HepG2 (cell line): ENCODE data around the gene ZGRF1. TPM values are rescaled to one million over a fixed set of nuclear protein-coding genes. Genes with fewer than 3 reads are reported as not detected.

Experiments used
- ARID4A ChIP-seq: sonication (generic); formaldehyde crosslinking; IDR thresholded peaks from 2 replicates; pipeline ENCODE4 v1.5.0; 2020; ENCODE audit warnings: mild to moderate bottlenecking, missing genetic modification reagents, borderline replicate concordance
- FUBP1 ChIP-seq: sonication (generic); formaldehyde crosslinking; IDR thresholded peaks from 2 replicates; pipeline ENCODE4 v1.5.1; 2020; ENCODE audit warnings: missing genetic modification reagents, mild to moderate bottlenecking, borderline replicate concordance
- MED8 ChIP-seq: sonication (generic); formaldehyde crosslinking; IDR thresholded peaks from 2 replicates; pipeline ENCODE4 v1.8.1; 2023; ENCODE audit warnings: mild to moderate bottlenecking, missing genetic modification reagents; ENCODE audit not compliant: insufficient replicate concordance
- ZNF10 ChIP-seq: sonication (generic); formaldehyde crosslinking; IDR thresholded peaks from 2 replicates; pipeline ENCODE4 v1.4.0; 2020; ENCODE audit warnings: mild to moderate bottlenecking, low read depth, missing genetic modification reagents, borderline replicate concordance
- ZNF343 ChIP-seq: sonication (generic); formaldehyde crosslinking; IDR thresholded peaks from 2 replicates; pipeline ENCODE4 v1.4.0; 2020; ENCODE audit warnings: mild to moderate bottlenecking, missing genetic modification reagents
- ZNF674 ChIP-seq: sonication (generic); formaldehyde crosslinking; IDR thresholded peaks from 2 replicates; pipeline ENCODE4 v1.5.0; 2020; ENCODE audit warnings: low read depth, mild to moderate bottlenecking, missing genetic modification reagents
- ZNF777 ChIP-seq: sonication (generic); formaldehyde crosslinking; IDR thresholded peaks from 2 replicates; pipeline ENCODE4 v1.4.0; 2020; ENCODE audit warnings: missing genetic modification reagents
- polyA plus RNA-seq, 8 experiments: library from polyadenylated mRNA; depleted of rRNA in 3 of 8; stranded (reverse) in 7 of 8; unstranded in 1 of 8; fragments of >200 nt; fragmentation: Illumina TruSeq in 4 of 8; extraction: Trizol in 4 of 8; gene quantifications; 2 replicates each; pipeline versions ENCODE4 v1.2.1 to v1.2.3, GENCODE V29; 2011 to 2016; ENCODE audit warnings: low read depth in 4 of 8, missing spikeins in 1 of 8, mixed read lengths in 1 of 8; ENCODE audit not compliant: insufficient read depth in 1 of 8
- total RNA-seq, 5 experiments: library from RNA; depleted of rRNA; stranded (reverse); fragments of >200 nt; fragmentation: Illumina TruSeq; extraction: Trizol; gene quantifications; 2 replicates each; pipeline ENCODE4 v1.2.3, GENCODE V29; 2016; ENCODE audit warnings: low read depth in 1 of 5
- TF ChIP-seq, protein P1 (sequence below): sonication (generic); formaldehyde crosslinking; IDR thresholded peaks from 2 replicates; pipeline ENCODE4 v1.4.0; 2020; ENCODE audit warnings: missing genetic modification reagents, borderline replicate concordance
- TF ChIP-seq, protein P2 (sequence below): IDR thresholded peaks from 2 replicates; pipeline ENCODE4 v1.6.1; 2016; ENCODE audit warnings: missing compliant biosample characterization, missing genetic modification reagents, borderline replicate concordance
- TF ChIP-seq, protein P3 (sequence below): sonication (generic); formaldehyde crosslinking; IDR thresholded peaks from 2 replicates; pipeline ENCODE4 v1.4.0; 2020; ENCODE audit warnings: mild to moderate bottlenecking, missing genetic modification reagents

ZGRF1 gene
- total and polyA plus RNA-seq, 2 of the 13 experiments (the other 11 are each of a cell fraction or from before 2014, with no cell fraction given): 8.6 to 15.9 TPM

GRCh38 chr4:112523008-112523721, 113.5 kb downstream of the ZGRF1 start (continued):
- TF ChIP-seq ZNF10 (CRISPR knock-in tag) (no peak), FUBP1 (CRISPR knock-in tag) (no peak), ZNF674 (no peak), ARID4A (CRISPR knock-in tag) (no peak), ZNF777 (CRISPR knock-in tag) (no peak; the same call in 1 of the 2 replicates), MED8 (CRISPR knock-in tag) (no peak), ZNF343 (CRISPR knock-in tag) (no peak)
- TF ChIP-seq, protein P1, sequence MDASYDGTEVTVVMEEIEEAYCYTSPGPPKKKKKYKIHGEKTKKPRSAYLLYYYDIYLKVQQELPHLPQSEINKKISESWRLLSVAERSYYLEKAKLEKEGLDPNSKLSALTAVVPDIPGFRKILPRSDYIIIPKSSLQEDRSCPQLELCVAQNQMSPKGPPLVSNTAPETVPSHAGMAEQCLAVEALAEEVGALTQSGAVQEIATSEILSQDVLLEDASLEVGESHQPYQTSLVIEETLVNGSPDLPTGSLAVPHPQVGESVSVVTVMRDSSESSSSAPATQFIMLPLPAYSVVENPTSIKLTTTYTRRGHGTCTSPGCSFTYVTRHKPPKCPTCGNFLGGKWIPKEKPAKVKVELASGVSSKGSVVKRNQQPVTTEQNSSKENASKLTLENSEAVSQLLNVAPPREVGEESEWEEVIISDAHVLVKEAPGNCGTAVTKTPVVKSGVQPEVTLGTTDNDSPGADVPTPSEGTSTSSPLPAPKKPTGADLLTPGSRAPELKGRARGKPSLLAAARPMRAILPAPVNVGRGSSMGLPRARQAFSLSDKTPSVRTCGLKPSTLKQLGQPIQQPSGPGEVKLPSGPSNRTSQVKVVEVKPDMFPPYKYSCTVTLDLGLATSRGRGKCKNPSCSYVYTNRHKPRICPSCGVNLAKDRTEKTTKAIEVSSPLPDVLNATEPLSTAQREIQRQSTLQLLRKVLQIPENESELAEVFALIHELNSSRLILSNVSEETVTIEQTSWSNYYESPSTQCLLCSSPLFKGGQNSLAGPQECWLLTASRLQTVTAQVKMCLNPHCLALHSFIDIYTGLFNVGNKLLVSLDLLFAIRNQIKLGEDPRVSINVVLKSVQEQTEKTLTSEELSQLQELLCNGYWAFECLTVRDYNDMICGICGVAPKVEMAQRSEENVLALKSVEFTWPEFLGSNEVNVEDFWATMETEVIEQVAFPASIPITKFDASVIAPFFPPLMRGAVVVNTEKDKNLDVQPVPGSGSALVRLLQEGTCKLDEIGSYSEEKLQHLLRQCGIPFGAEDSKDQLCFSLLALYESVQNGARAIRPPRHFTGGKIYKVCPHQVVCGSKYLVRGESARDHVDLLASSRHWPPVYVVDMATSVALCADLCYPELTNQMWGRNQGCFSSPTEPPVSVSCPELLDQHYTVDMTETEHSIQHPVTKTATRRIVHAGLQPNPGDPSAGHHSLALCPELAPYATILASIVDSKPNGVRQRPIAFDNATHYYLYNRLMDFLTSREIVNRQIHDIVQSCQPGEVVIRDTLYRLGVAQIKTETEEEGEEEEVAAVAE (CRISPR knock-in tag): no peak
- TF ChIP-seq, protein P2, sequence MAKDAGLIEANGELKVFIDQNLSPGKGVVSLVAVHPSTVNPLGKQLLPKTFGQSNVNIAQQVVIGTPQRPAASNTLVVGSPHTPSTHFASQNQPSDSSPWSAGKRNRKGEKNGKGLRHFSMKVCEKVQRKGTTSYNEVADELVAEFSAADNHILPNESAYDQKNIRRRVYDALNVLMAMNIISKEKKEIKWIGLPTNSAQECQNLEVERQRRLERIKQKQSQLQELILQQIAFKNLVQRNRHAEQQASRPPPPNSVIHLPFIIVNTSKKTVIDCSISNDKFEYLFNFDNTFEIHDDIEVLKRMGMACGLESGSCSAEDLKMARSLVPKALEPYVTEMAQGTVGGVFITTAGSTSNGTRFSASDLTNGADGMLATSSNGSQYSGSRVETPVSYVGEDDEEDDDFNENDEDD (CRISPR knock-in tag): no peak
- TF ChIP-seq, protein P3, sequence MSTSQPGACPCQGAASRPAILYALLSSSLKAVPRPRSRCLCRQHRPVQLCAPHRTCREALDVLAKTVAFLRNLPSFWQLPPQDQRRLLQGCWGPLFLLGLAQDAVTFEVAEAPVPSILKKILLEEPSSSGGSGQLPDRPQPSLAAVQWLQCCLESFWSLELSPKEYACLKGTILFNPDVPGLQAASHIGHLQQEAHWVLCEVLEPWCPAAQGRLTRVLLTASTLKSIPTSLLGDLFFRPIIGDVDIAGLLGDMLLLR (CRISPR knock-in tag): no peak
